ENCODE measurements around the gene ZNF600.
"Not testable (repeated sequence)": the region's sequence is repeated elsewhere in the genome, so short reads cannot be mapped to it uniquely, and the experiment has no call there.

DNA sequence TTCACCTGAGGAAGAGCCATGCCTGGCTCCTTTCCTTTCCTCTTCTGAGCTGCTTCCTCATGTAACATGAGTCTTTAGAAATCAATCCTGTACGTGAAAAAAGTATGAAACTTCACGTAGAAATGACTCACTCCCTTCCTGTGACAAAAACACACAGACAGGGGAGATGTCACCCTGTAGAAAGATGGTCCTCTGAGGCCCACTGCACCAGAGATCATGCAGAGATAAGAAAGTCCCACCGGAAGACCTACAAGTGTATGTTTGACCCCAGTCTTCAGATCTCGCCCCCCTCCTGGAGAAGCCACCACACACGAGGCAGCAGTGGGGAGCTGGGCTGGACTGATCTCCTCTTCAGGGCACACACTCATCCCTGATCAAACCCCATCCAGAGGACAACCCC lies 47.0 kb upstream of the ZNF600 start:
- not testable (repeated sequence) for TF ChIP-seq POLR2A, CTCF (IDR thresholded peaks at IDR 0.05)
